ENCODE measurements around the gene SLC41A3. TPM values are rescaled to one million over a fixed set of nuclear protein-coding genes. Genes with fewer than 3 reads are reported as not detected.
"Not testable (repeated sequence)": the region's sequence is repeated elsewhere in the genome, so short reads cannot be mapped to it uniquely, and the experiment has no call there.

Gene SLC41A3
- total RNA-seq, 4 donors from 2014 or later: 34.5 to 62.3 (median 37.9) TPM

GRCh38 chr3:126049289-126050049, 34.5 kb downstream of the SLC41A3 start:
- TF ChIP-seq CTCF (IDR thresholded peaks at IDR 0.05): no peak
- ATAC-seq (ENCODE audit: low FRiP score) (no peak), DNase-seq (ENCODE audit: low spot score) (no peak)

- ATAC-seq (ENCODE audit: low FRiP score) (no peak), DNase-seq (ENCODE audit: low spot score) (no peak)
- no peak for TF ChIP-seq CTCF (IDR thresholded peaks at IDR 0.05)
Measured at GRCh38 chr3:126040386-126040785, 43.5 kb downstream of the SLC41A3 start.

GRCh38 chr3:126039870-126040269, 44.1 kb downstream of the SLC41A3 start:
- DNase-seq (ENCODE audit: low spot score): no peak
- no peak for ATAC-seq (ENCODE audit: low FRiP score)
- TF ChIP-seq CTCF (IDR thresholded peaks at IDR 0.05): no peak

- not testable (repeated sequence) for DNase-seq (ENCODE audit: low spot score); ATAC-seq (ENCODE audit: low FRiP score)
Measured at GRCh38 chr3:126038791-126039190, 45.1 kb downstream of the SLC41A3 start.

GRCh38 chr3:126036056-126036549, 47.8 kb downstream of the SLC41A3 start:
- no peak for DNase-seq (ENCODE audit: low spot score)
- TF ChIP-seq CTCF (IDR thresholded peaks at IDR 0.05): no peak
- no peak for ATAC-seq (ENCODE audit: low FRiP score)

- DNase-seq (ENCODE audit: low spot score) (no peak), ATAC-seq (ENCODE audit: low FRiP score) (no peak)
- no peak for TF ChIP-seq CTCF (IDR thresholded peaks at IDR 0.05)
Measured at GRCh38 chr3:126035362-126036050, 48.4 kb downstream of the SLC41A3 start.

GRCh38 chr3:126034481-126035361, 49.2 kb downstream of the SLC41A3 start:
- TF ChIP-seq CTCF (IDR thresholded peaks at IDR 0.05): no peak
- ATAC-seq (ENCODE audit: low FRiP score): no peak
- DNase-seq (ENCODE audit: low spot score): no peak
